GM12873 (cell line): ENCODE results near the gene TRIM68.

Source experiments
- CTCF ChIP-seq: IDR thresholded peaks from 2 replicates; pipeline ENCODE4 v1.5.1; 2012; ENCODE audit warnings: low read depth, mild to moderate bottlenecking, moderate library complexity, low read length, control low read depth; ENCODE audit not compliant: insufficient read depth; ENCODE audit errors: missing control alignments

TRIM68 gene, protein sequence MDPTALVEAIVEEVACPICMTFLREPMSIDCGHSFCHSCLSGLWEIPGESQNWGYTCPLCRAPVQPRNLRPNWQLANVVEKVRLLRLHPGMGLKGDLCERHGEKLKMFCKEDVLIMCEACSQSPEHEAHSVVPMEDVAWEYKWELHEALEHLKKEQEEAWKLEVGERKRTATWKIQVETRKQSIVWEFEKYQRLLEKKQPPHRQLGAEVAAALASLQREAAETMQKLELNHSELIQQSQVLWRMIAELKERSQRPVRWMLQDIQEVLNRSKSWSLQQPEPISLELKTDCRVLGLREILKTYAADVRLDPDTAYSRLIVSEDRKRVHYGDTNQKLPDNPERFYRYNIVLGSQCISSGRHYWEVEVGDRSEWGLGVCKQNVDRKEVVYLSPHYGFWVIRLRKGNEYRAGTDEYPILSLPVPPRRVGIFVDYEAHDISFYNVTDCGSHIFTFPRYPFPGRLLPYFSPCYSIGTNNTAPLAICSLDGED

GRCh38 chr11:4607781-4608666 is at the start of gene TRIM68:
TSS of gene TRIM68 (minus strand) at chr11:4608231. CDS start at chr11:4605504, 2,727 bp downstream.
- no peak for TF ChIP-seq CTCF

DNA sequence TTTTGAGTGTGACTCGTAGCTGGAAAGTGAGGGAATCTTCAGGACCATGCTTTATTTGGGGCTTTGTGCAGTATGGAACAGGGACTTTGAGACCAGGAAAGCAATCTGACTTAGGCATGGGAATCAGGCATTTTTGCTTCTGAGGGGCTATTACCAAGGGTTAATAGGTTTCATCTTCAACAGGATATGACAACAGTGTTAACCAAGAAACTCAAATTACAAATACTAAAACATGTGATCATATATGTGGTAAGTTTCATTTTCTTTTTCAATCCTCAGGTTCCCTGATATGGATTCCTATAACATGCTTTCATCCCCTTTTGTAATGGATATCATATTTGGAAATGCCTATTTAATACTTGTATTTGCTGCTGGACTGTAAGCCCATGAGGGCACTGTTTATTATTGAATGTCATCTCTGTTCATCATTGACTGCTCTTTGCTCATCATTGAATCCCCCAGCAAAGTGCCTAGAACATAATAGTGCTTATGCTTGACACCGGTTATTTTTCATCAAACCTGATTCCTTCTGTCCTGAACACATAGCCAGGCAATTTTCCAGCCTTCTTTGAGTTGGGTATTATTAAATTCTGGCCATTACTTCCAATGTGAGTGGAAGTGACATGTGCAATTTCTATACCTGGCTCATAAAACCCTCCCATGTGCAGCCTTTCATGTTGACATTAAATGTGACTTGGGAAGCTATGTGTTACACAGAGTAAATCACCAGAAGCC is 46.8 kb upstream of the TRIM68 start:
- TF ChIP-seq CTCF: no peak

GRCh38 chr11:4647766-4648165 is 39.7 kb upstream of the TRIM68 start:
- no peak for TF ChIP-seq CTCF

- TF ChIP-seq CTCF: no peak
Measured at GRCh38 chr11:4645974-4646373, 37.9 kb upstream of the TRIM68 start.

DNA sequence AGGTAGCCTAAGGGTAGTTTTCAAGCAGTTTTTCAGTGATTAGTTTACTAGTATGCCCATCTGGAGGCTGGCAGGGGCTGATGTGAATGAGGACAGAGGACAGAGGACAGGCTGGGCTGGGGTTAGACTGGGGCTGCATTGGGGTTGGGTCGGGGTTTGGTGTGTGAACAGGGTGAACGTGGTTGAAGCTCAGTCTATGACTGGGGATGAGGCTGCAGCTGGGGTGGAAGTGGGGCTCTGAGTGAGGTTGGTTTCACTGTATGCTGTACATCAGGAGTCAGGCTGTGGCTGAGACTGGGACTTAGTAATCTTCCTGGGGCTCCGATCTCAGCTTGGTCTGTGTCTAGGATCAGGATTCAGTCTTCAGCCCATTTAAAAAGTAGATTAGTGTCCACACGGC is 36.2 kb upstream of the TRIM68 start:
- TF ChIP-seq CTCF: no peak

- no peak for TF ChIP-seq CTCF
Measured at GRCh38 chr11:4643682-4644081, 35.7 kb upstream of the TRIM68 start, which contains the start of gene OR51E1. TSS of gene OR51E1 (plus strand) at chr11:4643982. CDS start at chr11:4652527, 8,545 bp downstream.
